OCI-M1 (cell line): ENCODE measurements around the gene SGCE.

Experiments used
- DNase-seq: peaks from one replicate; lab custom pipeline; 2025; lab: John Stamatoyannopoulos, UW

Gene SGCE

DNA sequence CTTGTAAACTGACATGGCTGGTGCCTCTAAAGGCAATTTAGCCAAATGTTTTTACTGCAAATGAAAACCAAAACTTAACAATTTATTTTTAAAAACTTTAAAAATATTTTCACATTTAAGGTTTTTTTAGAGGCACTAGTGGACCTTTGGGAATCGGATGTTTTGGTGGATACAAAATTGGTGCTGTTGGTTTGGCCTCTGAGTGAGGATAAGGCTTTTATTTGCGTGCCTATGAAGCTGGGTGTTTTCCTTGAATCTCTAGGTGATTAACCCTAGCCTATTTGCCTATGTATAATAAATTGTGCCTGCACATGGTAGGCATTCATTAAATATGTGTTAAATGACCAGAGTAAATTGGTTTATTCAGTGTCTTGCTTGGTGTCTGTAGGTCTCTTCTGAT, 2.9 kb upstream of the SGCE start:
- DNase-seq: no peak

DNA sequence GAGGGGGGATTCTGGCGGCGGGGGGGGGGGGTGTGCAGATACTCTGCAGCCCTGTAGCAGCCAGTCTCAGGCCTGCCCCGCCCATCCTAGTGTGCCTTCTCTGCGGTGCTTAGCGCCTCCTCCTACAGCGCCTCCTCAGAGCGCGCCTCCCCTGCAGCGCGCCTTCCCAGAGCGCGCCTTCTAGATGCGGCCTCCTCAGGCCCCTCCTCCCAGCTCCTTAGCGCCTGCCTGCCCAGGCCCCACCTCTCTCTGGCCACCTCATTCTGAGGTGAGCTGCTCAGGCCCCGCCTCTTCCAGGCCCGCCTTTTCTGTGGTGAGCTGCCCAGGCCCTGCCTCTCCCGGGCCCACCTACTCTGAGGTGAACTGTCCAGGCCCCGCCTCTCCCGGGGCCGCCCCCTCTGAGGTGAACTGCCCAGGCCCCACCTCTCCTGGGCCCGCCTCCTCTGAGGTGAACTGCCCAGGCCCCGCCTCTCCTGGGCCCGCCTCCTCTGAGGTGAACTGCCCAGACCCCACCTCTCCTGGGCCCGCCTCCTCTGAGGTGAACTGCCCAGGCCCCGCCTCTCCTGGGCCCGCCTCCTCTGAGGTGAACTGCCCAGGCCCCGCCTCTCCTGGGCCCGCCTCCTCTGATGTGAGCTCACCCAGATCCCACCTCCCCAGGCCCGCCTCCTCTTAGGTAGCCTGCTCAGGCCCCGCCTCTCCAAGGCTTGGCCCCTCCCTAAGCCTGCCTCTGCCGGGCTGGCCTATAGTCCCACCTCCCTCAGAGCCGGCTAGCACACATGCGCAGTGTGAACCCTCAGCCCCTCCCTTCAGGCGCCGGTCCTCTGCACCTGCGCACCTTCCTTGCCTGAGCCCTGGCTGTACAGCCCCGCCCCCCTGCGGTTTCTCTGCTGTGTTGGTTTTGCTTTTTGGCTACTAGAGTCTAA, 2.1 kb upstream of the SGCE start:
- DNase-seq: peak; percentile 100

DNA sequence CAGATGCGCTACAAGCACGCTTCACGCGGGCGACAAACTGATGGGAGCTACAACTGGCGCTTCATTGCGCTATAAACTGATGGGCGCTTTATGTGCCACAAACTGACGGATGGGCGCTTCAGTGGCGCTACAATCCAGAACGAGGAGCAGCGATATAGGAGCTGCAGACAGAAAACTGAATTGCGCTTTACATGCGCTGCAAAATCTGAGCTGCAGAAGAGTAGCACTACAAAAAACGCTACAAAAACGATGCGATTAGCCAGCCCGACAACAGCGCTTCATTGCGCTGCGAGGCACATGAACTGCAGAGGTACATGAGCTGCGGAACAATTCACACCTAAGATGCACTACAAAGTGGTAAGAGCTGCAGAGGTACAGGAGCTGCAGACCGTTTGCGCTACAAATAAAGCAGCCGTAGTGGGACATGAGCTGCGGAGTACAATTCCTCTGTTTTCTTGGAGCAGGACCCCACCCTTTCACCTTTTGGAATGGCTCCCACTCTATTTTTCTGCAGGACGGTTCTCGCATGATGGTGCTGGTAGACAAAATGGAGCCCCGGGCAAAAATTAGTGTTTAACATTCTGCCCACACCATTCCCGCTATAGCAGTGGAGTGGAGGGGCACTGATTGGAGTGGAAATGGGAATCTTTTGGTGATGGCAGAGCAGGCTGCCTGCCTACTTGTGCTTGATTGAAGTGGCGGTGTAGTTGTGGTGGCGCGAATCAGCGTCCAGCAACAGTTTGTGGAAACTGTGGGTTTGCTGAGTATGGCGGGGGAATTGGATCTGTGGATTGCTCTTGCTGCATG, 1.2 kb upstream of the SGCE start:
- peak; percentile 74 for DNase-seq

DNA sequence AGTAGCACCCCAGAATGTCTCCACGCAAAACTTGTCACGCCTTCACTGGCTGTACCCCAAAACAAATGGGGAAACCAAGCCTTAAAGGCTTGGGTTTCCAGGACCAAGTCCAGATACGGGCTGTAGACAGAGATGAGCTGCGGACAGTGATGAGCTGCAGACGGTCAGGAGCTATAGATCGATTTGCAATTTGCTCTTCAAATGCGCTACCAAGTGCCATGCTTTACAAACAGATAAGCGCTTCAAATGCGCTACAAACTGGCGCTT, 658 bp upstream of the SGCE start:
- no peak for DNase-seq

DNA sequence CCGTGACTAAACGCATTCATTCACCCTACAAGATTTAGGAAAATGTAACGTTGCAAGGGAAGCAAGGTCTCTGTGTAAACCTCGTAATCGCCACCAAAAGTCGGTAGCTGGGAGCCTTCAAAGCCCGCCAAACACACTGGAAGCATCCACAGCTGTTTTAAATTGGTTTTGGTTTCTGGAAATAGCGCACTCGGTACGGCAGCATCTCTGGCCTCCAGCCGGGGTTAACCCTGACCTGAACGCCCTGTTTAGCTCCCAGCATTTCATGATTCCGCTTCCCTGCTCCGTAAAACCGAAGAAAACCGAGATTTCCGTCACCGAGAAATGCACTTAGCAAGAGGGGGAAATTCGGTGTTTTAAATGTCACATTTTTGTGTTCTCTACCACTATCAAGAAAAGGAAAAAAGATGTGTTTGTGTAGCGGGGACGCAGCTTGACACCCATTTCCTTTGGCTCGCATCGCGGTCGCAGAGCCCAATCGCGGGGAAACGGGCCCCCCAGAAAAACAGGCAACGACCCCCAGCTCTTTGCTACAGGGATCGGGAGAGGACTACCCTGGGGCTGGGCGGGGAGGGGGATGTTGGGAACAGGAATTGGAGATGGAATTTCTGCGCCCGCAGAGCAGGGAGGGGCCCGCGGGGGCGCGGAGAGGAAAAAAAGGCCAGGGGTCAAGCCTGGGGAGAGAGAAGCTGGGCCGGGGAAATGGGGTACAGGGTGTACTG, 646 bp downstream of the SGCE start:
- no peak for DNase-seq

DNA sequence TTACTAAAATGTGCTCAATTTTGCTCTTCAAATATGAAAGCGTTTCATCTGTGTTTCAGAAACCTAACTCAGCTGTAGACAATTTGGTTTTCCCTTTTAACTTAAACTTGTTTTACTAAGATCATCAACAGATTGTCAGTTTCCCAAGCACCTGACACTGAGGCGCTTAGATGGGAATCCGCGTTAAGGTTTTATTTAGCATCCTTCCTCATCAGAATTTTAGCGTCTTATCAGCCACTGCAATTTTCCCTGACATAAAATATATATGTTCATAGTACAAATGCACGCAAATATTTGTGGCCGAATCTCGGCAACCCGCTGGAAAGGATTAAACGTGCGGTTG, 1.2 kb downstream of the SGCE start:
- no peak for DNase-seq

DNA sequence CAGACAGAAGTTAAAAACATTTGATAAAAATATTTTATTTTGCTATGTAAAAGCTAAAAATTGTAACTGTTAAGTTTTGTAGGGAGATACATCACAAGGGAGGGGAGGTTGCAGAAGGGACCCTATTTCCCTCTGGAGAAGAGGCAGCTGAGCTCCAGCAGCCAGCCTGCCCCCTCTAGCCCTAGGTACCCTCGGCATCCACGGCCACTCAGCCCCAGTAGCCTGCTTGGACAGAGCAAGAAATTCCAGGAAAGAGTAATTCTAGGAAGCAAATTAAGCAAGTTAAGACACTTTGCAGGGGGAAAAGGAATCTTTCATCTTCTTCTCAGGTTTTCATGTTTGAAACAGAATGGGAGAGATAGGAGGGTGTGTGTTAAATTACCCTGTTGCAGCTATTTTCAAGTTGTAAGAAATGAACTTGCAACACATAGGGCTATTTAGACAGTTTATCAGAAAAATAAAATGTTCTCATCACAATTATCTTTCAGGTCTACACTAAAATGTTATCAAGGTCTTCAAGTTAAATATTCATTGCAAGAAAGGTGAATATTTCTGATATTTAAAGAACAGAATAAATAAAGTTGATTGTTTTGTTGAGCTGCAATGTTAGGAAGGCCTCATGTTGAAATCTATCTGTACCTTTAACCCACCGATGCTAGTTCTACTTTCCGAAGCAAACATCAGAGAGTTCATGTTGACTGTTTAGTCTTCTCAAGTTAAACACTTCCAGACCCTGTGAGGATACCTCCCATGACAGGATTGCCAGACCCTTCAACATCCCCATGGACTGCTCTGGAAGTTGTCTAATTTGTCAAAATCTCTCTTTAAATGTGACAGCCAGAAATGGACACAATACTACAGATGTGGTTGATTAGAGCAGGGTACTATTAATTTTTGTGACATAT, 5.5 kb downstream of the SGCE start:
- DNase-seq: no peak

DNA sequence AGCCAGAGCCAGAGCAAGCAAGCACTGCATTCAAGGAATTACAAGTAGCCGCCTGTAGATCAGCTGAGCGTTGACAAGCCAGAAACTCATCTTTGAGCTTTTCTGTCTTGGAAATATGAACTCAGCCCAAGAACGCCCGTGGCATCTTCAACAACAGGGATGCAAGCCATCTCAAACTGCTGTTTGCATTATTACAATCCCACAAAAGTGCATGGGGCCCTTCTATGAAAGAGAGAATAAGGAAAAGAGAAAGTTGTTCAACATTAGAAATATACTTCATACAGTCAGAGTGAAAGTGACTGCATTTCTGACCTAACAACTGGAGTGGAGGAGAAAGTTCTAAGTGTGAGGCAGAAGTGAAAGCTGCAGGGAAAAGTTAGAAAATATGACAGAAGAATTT, 6.5 kb downstream of the SGCE start:
- peak; percentile 43 for DNase-seq

DNA sequence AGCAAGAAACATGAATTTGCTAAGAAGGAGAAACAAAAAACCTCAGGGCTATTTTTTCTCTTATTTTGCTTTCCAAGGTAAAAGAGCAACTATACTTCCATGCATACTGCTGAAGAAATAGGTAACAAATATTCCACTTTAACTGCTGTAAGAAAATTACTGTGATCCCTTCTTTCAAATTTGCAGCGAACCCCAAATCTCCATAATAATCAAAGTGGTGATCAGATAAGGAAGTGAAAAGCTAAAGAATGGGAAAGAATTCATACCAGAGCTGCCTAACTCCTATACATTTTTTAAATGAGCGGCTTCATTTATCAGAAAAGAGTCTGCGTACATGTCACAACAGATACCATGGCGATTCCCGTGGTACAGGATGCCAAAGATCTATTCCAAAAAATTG, 7.2 kb downstream of the SGCE start:
- DNase-seq: no peak

DNA sequence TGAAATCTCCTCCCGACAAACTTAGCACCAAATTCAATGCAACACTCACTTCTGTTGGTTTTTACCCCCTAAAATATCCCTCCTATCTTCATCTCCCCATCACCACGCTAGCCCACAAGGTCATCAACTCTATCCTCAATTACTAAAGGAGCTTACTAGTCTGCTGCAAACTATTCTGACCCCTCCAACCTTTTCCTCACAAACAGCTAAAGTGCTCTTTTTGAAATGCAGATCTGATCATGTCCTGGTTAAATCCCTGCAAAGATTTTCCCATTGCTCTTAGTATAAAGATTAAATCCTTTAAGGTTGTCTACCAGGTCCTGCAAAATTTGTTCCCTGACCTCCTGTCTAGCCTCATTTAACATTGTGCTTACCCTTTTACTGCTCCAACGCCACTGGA, 8.6 kb downstream of the SGCE start:
- no peak for DNase-seq

DNA sequence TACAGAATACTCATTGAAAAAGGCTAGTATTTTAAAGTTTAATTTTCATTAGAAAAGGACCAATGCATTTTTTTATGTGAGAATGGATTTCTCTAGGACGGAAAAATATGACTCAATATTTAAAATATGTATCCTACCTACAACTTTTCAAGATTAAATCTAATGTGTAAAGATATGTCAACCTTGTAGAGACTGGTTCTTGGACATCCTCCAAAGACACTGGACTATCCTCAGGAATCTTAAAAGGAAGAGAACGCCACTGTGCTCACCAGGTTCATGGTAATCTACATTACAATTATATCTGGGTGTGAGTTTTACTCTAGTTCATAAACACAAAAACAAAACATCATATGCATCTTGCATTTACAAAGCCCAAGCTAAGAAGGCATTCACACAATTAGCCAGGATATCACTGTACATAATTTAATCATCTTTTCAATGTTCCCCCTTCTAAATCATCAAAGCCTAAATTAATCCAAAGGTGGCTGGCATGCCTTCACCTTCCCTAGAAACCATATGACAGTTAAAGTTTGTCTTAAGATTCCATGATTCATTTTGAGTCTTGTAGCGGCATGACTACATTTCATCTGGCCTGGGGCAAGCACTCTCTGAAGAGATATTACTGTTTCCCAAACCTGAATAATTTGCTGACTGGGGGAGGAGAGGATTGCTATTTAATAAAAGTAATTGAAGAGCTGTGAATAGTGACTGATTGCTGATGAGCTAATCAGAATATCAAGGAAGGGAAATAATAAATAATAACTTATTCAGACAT, 12.0 kb downstream of the SGCE start:
- DNase-seq: no peak

DNA sequence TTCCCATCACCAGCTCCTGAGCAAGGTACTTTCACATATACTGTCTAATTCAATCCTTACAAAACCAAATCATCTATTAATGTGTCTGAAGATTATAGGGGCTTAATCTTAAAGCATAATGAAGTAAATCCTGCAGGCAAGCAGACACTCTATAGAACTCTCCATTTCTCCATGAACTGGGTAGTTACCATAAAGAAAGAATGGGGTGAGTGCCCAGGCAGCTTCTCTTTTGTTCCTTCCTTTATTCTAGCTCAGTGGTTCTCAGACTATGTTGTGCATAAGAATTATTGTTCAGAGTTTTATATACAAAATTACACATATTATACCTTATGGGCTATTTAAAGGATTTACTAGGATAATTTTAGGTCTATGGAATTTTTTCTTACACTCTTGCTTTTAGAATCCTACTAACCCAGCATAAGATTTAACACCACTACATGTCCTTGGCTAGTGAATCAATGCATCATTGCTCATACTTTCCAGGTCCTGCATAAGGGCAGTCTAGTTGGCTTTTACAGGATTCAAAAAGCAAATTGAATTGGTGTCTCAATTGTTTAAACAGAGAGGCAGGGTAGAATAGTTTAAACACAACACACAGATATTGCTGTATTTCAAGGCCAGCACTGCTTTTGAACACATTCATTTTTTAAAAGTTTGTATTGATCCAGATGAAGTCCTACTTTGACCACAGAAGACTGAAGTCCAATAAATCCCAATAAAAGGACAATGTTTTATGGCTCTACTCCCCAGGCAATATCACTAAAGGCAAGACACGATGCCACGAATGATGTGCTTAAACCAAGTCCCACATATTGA, 12.9 kb downstream of the SGCE start:
- no peak for DNase-seq

DNA sequence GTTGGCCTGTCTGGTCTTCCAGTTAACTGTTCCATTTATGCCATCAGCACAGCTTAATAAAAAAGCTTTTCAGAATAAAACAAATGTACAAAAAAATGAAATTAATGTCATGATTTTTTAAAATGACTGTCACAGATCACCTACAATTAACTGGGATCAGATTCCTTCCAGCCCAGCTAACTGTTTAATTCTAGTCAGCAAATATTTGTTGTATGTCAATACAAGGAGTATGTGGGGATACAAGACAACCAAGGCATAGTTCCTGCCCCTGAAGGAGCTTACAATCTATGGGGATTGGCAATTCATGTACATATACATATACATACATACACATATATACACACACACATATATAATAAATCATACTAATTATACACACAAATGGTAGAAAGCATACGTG, 16.5 kb downstream of the SGCE start:
- no peak for DNase-seq

DNA sequence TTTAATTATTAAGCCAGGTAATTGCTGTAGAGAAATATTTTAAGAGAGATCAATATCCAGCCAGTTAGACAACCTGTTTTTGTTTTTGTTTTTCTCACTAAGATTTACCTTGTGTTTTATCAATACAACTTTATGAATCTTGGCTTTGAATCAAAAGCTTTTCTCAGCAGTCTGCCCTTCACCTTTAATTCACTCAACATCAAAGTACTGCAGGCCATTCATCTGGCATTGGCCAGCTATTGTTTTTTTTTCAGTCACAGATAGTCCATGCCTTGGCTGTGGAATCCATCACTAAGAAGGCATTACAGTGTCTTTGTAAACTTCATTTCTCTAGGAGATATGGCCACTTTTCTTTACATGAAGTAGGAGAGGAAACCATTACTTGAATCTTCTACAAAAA, 20.2 kb downstream of the SGCE start:
- no peak for DNase-seq

DNA sequence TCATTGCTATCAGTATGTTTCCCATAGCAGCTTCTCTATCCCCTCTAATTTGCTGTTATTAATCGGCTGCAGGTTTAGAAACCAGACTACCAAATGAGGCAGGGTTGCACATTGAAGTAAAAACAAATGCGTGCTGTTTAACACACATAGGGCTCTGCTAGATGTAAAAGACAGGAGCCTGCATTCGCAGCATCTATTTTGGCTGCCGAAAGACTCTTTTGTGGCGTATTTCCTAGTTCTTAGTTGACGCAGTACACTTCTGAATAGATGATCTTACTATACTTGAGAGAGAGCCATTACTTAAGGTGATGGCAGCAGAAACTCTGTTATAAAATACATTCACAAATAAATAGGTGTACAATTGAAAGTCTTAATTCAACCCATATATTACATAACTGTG, 21.4 kb downstream of the SGCE start:
- no peak for DNase-seq

DNA sequence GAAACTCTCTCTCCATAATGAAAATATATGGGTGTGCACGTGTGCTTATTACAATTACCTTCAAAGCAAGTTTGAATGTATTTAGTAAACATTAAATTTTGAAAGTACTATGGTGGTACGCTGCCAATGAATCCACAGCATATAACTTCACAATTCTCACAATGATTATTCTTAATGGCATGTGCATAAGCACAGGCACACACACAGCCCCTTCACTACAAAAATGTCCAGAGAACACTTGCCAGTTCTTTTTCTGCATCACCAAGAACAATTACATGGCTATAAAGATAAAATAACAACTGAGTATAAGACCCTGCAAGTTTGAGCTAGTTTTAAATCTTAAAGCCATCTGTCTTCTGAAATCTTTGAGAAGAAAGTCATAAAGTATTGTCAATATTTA, 22.2 kb downstream of the SGCE start:
- DNase-seq: no peak

DNA sequence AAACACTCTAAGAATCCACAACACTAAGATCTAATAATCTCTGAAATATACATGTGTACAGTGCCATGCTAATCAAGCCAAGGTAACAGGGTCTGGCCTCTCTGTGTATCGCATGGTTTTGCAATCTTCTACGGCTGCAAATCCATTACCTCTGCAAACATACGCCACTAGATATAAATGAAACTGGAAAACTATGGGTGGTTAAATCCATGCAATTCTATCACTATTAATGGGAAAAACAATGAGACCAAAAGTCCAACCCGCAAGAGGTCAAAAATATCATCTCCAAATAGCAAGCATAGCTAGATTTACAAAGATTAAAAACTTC, 23.0 kb downstream of the SGCE start:
- no peak for DNase-seq

DNA sequence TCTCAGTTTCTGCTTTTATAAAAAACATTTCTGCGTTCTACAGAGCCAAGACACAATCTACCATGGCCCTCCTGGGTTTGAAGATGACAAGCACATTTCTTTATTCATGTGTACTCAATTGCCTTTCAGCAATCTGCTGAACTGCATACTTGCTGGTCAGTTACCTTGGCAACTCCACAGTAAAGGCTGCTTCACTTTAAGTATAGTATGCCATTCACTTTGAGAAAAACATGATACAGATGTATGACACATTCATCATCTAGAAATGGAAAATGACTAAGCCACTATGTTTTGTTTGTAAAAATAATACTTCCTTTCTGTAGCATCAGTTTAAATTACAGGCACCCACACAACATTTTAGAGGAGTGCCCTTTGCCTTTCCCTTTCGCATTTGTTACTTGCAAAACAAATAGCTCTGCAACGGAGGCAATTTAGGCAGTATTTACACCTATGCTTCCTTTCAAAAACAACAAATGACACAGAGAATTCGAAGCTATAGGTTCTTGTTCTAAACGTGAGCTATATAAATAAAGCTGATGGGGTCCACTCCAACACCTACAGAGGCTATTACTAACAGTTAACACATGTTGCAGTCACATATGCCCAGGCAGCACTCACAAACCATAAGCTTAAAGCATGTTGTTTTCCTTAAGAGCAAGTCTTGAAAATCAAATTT, 23.5 kb downstream of the SGCE start:
- peak; percentile 35 for DNase-seq

DNA sequence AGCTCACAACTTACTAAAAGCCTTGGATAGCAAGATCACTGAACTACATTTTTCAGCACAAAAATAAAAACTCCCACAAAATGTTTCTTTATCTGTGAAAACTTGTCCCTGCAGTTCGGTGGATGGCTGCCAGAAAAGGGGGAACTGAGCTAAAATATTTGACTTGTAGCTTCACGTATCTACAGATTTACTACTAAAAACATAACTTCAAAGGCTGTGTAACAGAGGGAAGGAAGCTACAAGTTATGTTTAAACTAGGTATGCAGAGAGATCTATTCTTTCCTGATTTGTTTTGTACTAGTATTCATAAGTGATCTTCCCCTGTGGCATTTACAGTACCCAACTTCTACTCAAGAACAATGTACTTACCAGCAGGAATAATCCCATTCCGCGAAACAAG, 25.1 kb downstream of the SGCE start:
- peak; percentile 53 for DNase-seq

DNA sequence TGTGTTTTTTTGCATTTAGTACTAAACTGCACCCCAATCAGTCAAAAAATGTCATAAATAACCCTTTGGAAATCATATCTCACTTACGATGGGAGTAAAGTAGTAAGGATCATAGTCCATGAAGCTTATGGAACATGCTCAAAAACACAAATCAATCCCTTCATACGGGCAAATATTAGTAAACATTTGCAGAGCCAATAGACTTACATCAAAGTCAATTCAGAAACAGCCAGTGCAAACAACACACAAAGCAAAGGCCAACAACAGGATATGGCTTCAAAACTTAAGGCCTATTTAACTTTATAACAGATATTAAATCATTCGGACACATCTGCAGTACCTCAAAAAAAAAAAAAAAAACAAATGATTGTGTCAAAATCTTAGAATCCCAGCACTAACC, 32.1 kb downstream of the SGCE start:
- DNase-seq: no peak
